ENCODE data around the gene MCUB. TPM values are rescaled to one million over a fixed set of nuclear protein-coding genes. Genes with fewer than 3 reads are reported as not detected.

Gene MCUB
- total RNA-seq, 1 experiment from 2014 or later, result 24.1 TPM

DNA sequence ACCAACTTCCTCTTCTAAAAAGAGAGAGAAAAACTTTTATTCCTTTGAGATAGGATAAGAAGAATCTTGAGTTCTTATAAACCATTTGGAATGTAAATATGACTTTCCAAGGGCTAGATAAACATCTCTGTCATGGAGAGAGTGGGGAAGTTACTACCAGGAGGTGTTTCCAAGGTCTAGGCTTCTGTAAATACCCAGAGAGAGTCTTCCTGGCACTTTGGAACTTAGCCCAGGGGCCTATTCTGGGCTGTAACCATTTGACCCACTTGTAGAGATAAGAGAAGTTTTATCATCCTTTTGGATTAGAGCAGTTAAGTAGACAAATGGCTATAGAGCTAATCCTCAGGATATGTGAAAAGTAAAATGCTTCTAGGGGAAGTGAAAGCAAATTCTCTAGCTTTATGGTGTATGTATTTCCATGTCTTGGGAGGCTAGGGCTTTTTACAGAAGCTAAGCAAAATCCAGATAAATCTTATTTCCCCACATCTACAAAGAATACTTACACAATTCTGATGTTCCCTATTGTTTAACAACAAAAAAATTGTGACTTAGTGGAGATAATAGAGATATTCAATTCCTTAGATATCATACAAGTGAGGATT is 51.1 kb downstream of the MCUB start:
- POLR2A ChIA-PET, result no interaction called here
- CTCF ChIA-PET, result no interaction called here
- BruUV-seq (replicated peaks), result no TSS peak
- H3K27me3 ChIP-seq (ENCODE audit: control insufficient read depth, insufficient read depth, low read length), result no peaks in the 10 kb centered on the region
- no peak overlapping the region for H3K27ac ChIP-seq (ENCODE audit: low read length)
- H3K4me3 ChIP-seq (ENCODE audit: low read depth in 2 of 2, low read length in 2 of 2), result no peak overlapping the region
- TF ChIP-seq, protein P1, sequence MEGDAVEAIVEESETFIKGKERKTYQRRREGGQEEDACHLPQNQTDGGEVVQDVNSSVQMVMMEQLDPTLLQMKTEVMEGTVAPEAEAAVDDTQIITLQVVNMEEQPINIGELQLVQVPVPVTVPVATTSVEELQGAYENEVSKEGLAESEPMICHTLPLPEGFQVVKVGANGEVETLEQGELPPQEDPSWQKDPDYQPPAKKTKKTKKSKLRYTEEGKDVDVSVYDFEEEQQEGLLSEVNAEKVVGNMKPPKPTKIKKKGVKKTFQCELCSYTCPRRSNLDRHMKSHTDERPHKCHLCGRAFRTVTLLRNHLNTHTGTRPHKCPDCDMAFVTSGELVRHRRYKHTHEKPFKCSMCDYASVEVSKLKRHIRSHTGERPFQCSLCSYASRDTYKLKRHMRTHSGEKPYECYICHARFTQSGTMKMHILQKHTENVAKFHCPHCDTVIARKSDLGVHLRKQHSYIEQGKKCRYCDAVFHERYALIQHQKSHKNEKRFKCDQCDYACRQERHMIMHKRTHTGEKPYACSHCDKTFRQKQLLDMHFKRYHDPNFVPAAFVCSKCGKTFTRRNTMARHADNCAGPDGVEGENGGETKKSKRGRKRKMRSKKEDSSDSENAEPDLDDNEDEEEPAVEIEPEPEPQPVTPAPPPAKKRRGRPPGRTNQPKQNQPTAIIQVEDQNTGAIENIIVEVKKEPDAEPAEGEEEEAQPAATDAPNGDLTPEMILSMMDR (IDR thresholded peaks at IDR 0.05), result no peak
- TF ChIP-seq POLR2AphosphoS5 (IDR thresholded peaks at IDR 0.05; ENCODE audit: low read depth, low read length) (no peak), SIN3A (IDR thresholded peaks at IDR 0.05; ENCODE audit: borderline replicate concordance, insufficient read depth, low read depth, low read length) (no peak), TCF7L2 (IDR thresholded peaks at IDR 0.05; ENCODE audit: low read depth, low read length) (no peak)
- TF ChIP-seq, protein P2, sequence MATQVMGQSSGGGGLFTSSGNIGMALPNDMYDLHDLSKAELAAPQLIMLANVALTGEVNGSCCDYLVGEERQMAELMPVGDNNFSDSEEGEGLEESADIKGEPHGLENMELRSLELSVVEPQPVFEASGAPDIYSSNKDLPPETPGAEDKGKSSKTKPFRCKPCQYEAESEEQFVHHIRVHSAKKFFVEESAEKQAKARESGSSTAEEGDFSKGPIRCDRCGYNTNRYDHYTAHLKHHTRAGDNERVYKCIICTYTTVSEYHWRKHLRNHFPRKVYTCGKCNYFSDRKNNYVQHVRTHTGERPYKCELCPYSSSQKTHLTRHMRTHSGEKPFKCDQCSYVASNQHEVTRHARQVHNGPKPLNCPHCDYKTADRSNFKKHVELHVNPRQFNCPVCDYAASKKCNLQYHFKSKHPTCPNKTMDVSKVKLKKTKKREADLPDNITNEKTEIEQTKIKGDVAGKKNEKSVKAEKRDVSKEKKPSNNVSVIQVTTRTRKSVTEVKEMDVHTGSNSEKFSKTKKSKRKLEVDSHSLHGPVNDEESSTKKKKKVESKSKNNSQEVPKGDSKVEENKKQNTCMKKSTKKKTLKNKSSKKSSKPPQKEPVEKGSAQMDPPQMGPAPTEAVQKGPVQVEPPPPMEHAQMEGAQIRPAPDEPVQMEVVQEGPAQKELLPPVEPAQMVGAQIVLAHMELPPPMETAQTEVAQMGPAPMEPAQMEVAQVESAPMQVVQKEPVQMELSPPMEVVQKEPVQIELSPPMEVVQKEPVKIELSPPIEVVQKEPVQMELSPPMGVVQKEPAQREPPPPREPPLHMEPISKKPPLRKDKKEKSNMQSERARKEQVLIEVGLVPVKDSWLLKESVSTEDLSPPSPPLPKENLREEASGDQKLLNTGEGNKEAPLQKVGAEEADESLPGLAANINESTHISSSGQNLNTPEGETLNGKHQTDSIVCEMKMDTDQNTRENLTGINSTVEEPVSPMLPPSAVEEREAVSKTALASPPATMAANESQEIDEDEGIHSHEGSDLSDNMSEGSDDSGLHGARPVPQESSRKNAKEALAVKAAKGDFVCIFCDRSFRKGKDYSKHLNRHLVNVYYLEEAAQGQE (IDR thresholded peaks at IDR 0.05; ENCODE audit: insufficient read depth in 1 of 2, low read depth in 2 of 2, low read length in 1 of 2), result no peak
- H3K4me1 ChIP-seq (ENCODE audit: control insufficient read depth, insufficient read depth, low read length), result no peaks in the 10 kb centered on the region
- no peaks in the 10 kb centered on the region for H3K9me3 ChIP-seq (ENCODE audit: control insufficient read depth, insufficient read depth, low read depth, low read length)
- intact Hi-C loops (cut with micrococcal nuclease; ENCODE audit: unreplicated experiment), result no loop called here
- no peak for DNase-seq (ENCODE audit: low read depth, low spot score)
- H3K36me3 ChIP-seq (ENCODE audit: control insufficient read depth, insufficient read depth, low read length), result no peaks in the 10 kb centered on the region
- in situ Hi-C loops (cut with HindIII; ENCODE audit: low pct_unique_long_range_greater_than_20kb, low sequenced_read_pairs), result no loop called here
- ATAC-seq, result no peak

DNA sequence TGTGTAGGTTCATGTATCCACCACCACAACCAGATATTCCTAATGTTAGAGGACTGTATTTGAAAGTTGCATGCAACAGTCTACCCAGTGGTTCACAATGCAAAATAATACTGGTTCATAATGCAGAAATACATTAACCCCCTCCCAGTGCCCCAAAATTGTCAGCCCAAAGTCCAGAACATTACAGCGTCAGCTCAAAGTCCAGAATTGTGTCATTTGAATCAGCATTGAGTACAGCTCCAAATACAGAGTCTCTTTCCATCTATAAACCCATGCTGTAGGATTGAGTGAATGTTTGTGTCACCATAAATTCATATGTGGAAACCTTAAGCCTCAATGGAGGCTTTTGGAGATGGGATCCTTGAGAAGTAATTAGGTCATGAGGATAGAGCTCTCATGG is 54.0 kb downstream of the MCUB start:
- in situ Hi-C loops (cut with HindIII; ENCODE audit: low pct_unique_long_range_greater_than_20kb, low sequenced_read_pairs), result no loop called here
- BruUV-seq (replicated peaks), result no TSS peak
- intact Hi-C loops (cut with micrococcal nuclease; ENCODE audit: unreplicated experiment), result no loop called here

More for the DNA sequence above, 54.0 kb downstream of the MCUB start:
- ATAC-seq, result no peak
- no peak overlapping the region for H3K27ac ChIP-seq (ENCODE audit: low read length)
- no peak overlapping the region for H3K4me3 ChIP-seq (ENCODE audit: low read depth in 2 of 2, low read length in 2 of 2)
- H3K9me3 ChIP-seq (ENCODE audit: control insufficient read depth, insufficient read depth, low read depth, low read length), result no peaks in the 10 kb centered on the region
- no peaks in the 10 kb centered on the region for H3K27me3 ChIP-seq (ENCODE audit: control insufficient read depth, insufficient read depth, low read length)
- TF ChIP-seq, protein P2 (IDR thresholded peaks at IDR 0.05; ENCODE audit: insufficient read depth in 1 of 2, low read depth in 2 of 2, low read length in 1 of 2), result no peak
- no peak for TF ChIP-seq TCF7L2 (IDR thresholded peaks at IDR 0.05; ENCODE audit: low read depth, low read length)
- H3K4me1 ChIP-seq (ENCODE audit: control insufficient read depth, insufficient read depth, low read length), result no peaks in the 10 kb centered on the region
- no peak for DNase-seq (ENCODE audit: low read depth, low spot score)
- CTCF ChIA-PET, result no interaction called here
- POLR2A ChIA-PET, result no interaction called here
- no peaks in the 10 kb centered on the region for H3K36me3 ChIP-seq (ENCODE audit: control insufficient read depth, insufficient read depth, low read length)
